ENCODE measurements around the gene MRPL39.
"Not testable (repeated sequence)": the region's sequence is repeated elsewhere in the genome, so short reads cannot be mapped to it uniquely, and the experiment has no call there.

Gene MRPL39

GRCh38 chr21:25607151-25608043 lies at the start of gene MRPL39:
MRPL39 (minus strand) TSS chr21:25607481; CDS start chr21:25607475, 6 bp downstream.
- DNase-seq (ENCODE audit: low spot score): peak; percentile 89

- no peak for DNase-seq (ENCODE audit: low spot score)
These were observed 49.1 kb upstream of the MRPL39 start for GRCh38 chr21:25656412-25656811.

GRCh38 chr21:25649146-25649545 lies 41.9 kb upstream of the MRPL39 start:
- DNase-seq (ENCODE audit: low spot score): no peak

- DNase-seq (ENCODE audit: low spot score): no peak
These were observed 40.4 kb upstream of the MRPL39 start for GRCh38 chr21:25647647-25648046.

GRCh38 chr21:25646474-25646873 lies 39.2 kb upstream of the MRPL39 start:
- DNase-seq (ENCODE audit: low spot score): no peak

GRCh38 chr21:25643486-25643885 lies 36.2 kb upstream of the MRPL39 start:
- no peak for DNase-seq (ENCODE audit: low spot score)

GRCh38 chr21:25640943-25641292 lies 33.6 kb upstream of the MRPL39 start:
- no peak for DNase-seq (ENCODE audit: low spot score)

GRCh38 chr21:25640202-25640942 lies 33.1 kb upstream of the MRPL39 start:
- DNase-seq (ENCODE audit: low spot score): no peak

GRCh38 chr21:25639551-25640201 lies 32.4 kb upstream of the MRPL39 start:
- DNase-seq (ENCODE audit: low spot score): no peak

GRCh38 chr21:25638660-25639550 lies 31.6 kb upstream of the MRPL39 start, which contains the start of gene JAM2:
JAM2 (plus strand) TSS chr21:25639258; CDS start chr21:25639822, 564 bp downstream.
- no peak for DNase-seq (ENCODE audit: low spot score)

- no peak for DNase-seq (ENCODE audit: low spot score)
These were observed 30.8 kb upstream of the MRPL39 start for GRCh38 chr21:25637851-25638659.

GRCh38 chr21:25636727-25637126 lies 29.4 kb upstream of the MRPL39 start:
- DNase-seq (ENCODE audit: low spot score): no peak

- DNase-seq (ENCODE audit: low spot score): no peak
These were observed 28.0 kb upstream of the MRPL39 start for GRCh38 chr21:25635310-25635709.

GRCh38 chr21:25632296-25632695 lies 25.0 kb upstream of the MRPL39 start:
- DNase-seq (ENCODE audit: low spot score): no peak

GRCh38 chr21:25626757-25627156 lies 19.5 kb upstream of the MRPL39 start:
- no peak for DNase-seq (ENCODE audit: low spot score)

- DNase-seq (ENCODE audit: low spot score): not testable (repeated sequence)
These were observed 18.7 kb upstream of the MRPL39 start for GRCh38 chr21:25625776-25626555.

- DNase-seq (ENCODE audit: low spot score): no peak
These were observed 17.8 kb upstream of the MRPL39 start for GRCh38 chr21:25625036-25625435.

- DNase-seq (ENCODE audit: low spot score): no peak
These were observed 17.2 kb upstream of the MRPL39 start for GRCh38 chr21:25624511-25624910.

GRCh38 chr21:25619198-25619597 lies 11.9 kb upstream of the MRPL39 start:
- DNase-seq (ENCODE audit: low spot score): no peak

GRCh38 chr21:25615880-25616279 lies 8.6 kb upstream of the MRPL39 start:
- DNase-seq (ENCODE audit: low spot score): no peak
